ENCODE data around the gene ANO6. TPM values are rescaled to one million over a fixed set of nuclear protein-coding genes. Genes with fewer than 3 reads are reported as not detected.
A peak's percentile ranks its signal among the peaks of the same experiment; 100 is the strongest.

ANO6 gene
- total and polyA plus RNA-seq, 4 donors = 8.7 to 102 (median 40.5) TPM

- DNase-seq (peak in 1 of 3 donors; percentile 41), ATAC-seq (ENCODE audit: insufficient read depth, low FRiP score) (no peak)
- TF ChIP-seq CTCF (IDR thresholded peaks at IDR 0.05; ENCODE audit: control extremely low read depth, extremely low read depth) = no peak
- Histone ChIP-seq H3K9me3 (ENCODE audit: control insufficient read depth in 4 of 4, insufficient read depth in 3 of 4, low read length in 3 of 4) (no peaks in the 10 kb centered on the region), H3K4me3 (no peak overlapping the region), H3K4me1 (ENCODE audit: control insufficient read depth in 5 of 5, insufficient read depth in 5 of 5, low read length in 5 of 5) (peaks cover 4 to 34% (median 13%) of the 10 kb centered on the region in 5 donors), H3K27me3 (ENCODE audit: control insufficient read depth in 3 of 3, insufficient read depth in 3 of 3, low read length in 2 of 3) (no peaks in the 10 kb centered on the region), H3K36me3 (ENCODE audit: control insufficient read depth in 4 of 4, insufficient read depth in 4 of 4, low read length in 4 of 4) (no peaks in the 10 kb centered on the region), H3K27ac (ENCODE audit: low read depth in 1 of 2, low read length in 1 of 2) (no peak overlapping the region), H3K9ac (ENCODE audit: insufficient read depth in 1 of 2, low read length in 2 of 2) (peak overlapping the region; percentile 30 to 96)
- 43 to 58% methylated on average over 2 of the region's 2 CpGs for WGBS, 2 donors
These were observed 2.0 kb downstream of the ANO6 start for GRCh38 chr12:45217846-45218245.

GRCh38 chr12:45219621-45220020 lies 3.7 kb downstream of the ANO6 start:
- no peak for ATAC-seq (ENCODE audit: insufficient read depth, low FRiP score)
- 57 to 78% methylated on average over 2 of the region's 2 CpGs for WGBS, 2 donors
- no peak overlapping the region for H3K4me3 ChIP-seq

GRCh38 chr12:45220363-45220931 lies 4.6 kb downstream of the ANO6 start:
- ATAC-seq (ENCODE audit: insufficient read depth, low FRiP score) (no peak), DNase-seq (no peak)
- Histone ChIP-seq H3K27ac (ENCODE audit: low read depth in 1 of 2, low read length in 1 of 2) (no peak overlapping the region), H3K4me3 (no peak overlapping the region), H3K9me3 (ENCODE audit: control insufficient read depth in 4 of 4, insufficient read depth in 3 of 4, low read length in 3 of 4) (no peaks in the 10 kb centered on the region), H3K36me3 (ENCODE audit: control insufficient read depth in 4 of 4, insufficient read depth in 4 of 4, low read length in 4 of 4) (no peaks in the 10 kb centered on the region), H3K4me1 (ENCODE audit: control insufficient read depth in 5 of 5, insufficient read depth in 5 of 5, low read length in 5 of 5) (peaks cover 4 to 34% (median 13%) of the 10 kb centered on the region in 5 donors), H3K9ac (ENCODE audit: insufficient read depth in 1 of 2, low read length in 2 of 2) (no peak overlapping the region), H3K27me3 (ENCODE audit: control insufficient read depth in 3 of 3, insufficient read depth in 3 of 3, low read length in 2 of 3) (no peaks in the 10 kb centered on the region)
- no peak for TF ChIP-seq CTCF (IDR thresholded peaks at IDR 0.05; ENCODE audit: control extremely low read depth, extremely low read depth)

More at GRCh38 chr12:45219621-45220020, 3.7 kb downstream of the ANO6 start:
- H3K9ac ChIP-seq (ENCODE audit: insufficient read depth in 1 of 2, low read length in 2 of 2) = no peak overlapping the region
- no peak overlapping the region for H3K27ac ChIP-seq (ENCODE audit: low read depth in 1 of 2, low read length in 1 of 2)
- H3K9me3 ChIP-seq (ENCODE audit: control insufficient read depth in 4 of 4, insufficient read depth in 3 of 4, low read length in 3 of 4) = no peaks in the 10 kb centered on the region
- peaks cover 4 to 34% (median 13%) of the 10 kb centered on the region in 5 donors for H3K4me1 ChIP-seq (ENCODE audit: control insufficient read depth in 5 of 5, insufficient read depth in 5 of 5, low read length in 5 of 5)
- DNase-seq = no peak
- no peaks in the 10 kb centered on the region for H3K27me3 ChIP-seq (ENCODE audit: control insufficient read depth in 3 of 3, insufficient read depth in 3 of 3, low read length in 2 of 3)
- H3K36me3 ChIP-seq (ENCODE audit: control insufficient read depth in 4 of 4, insufficient read depth in 4 of 4, low read length in 4 of 4) = no peaks in the 10 kb centered on the region
- TF ChIP-seq CTCF (IDR thresholded peaks at IDR 0.05; ENCODE audit: control extremely low read depth, extremely low read depth) = no peak

- 88 to 89% methylated on average over 6 of the region's 6 CpGs for WGBS, 2 donors
- no peaks in the 10 kb centered on the region for H3K27me3 ChIP-seq (ENCODE audit: control insufficient read depth in 3 of 3, insufficient read depth in 3 of 3, low read length in 2 of 3)
- no peak for TF ChIP-seq CTCF (IDR thresholded peaks at IDR 0.05; ENCODE audit: control extremely low read depth, extremely low read depth)
- no peak overlapping the region for H3K27ac ChIP-seq (ENCODE audit: low read depth in 1 of 2, low read length in 1 of 2)
- DNase-seq (no peak), ATAC-seq (ENCODE audit: insufficient read depth, low FRiP score) (no peak)
- H3K4me1 ChIP-seq (ENCODE audit: control insufficient read depth in 5 of 5, insufficient read depth in 5 of 5, low read length in 5 of 5) = peaks cover 4 to 37% (median 13%) of the 10 kb centered on the region in 5 donors
- no peaks in the 10 kb centered on the region for H3K9me3 ChIP-seq (ENCODE audit: control insufficient read depth in 4 of 4, insufficient read depth in 3 of 4, low read length in 3 of 4)
- no peak overlapping the region for H3K4me3 ChIP-seq
- H3K36me3 ChIP-seq (ENCODE audit: control insufficient read depth in 4 of 4, insufficient read depth in 4 of 4, low read length in 4 of 4) = no peaks in the 10 kb centered on the region
- no peak overlapping the region for H3K9ac ChIP-seq (ENCODE audit: insufficient read depth in 1 of 2, low read length in 2 of 2)
These were observed 5.1 kb downstream of the ANO6 start for GRCh38 chr12:45220969-45221368.
